GM18870 (cell line): Measurements from ENCODE around the gene ING2.
A peak's percentile ranks its signal among the peaks of the same experiment; 100 is the strongest.
"Not testable (repeated sequence)": the region's sequence is repeated elsewhere in the genome, so short reads cannot be mapped to it uniquely, and the experiment has no call there.

ENCODE experiments used
- ATAC-seq: cut with Tn5 transposase; IDR thresholded peaks from one replicate; pipeline ENCODE4 v1.9.1; 2021; ENCODE audit warnings: moderate library complexity; ENCODE audit not compliant: unreplicated experiment

Gene ING2, protein sequence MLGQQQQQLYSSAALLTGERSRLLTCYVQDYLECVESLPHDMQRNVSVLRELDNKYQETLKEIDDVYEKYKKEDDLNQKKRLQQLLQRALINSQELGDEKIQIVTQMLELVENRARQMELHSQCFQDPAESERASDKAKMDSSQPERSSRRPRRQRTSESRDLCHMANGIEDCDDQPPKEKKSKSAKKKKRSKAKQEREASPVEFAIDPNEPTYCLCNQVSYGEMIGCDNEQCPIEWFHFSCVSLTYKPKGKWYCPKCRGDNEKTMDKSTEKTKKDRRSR

DNA sequence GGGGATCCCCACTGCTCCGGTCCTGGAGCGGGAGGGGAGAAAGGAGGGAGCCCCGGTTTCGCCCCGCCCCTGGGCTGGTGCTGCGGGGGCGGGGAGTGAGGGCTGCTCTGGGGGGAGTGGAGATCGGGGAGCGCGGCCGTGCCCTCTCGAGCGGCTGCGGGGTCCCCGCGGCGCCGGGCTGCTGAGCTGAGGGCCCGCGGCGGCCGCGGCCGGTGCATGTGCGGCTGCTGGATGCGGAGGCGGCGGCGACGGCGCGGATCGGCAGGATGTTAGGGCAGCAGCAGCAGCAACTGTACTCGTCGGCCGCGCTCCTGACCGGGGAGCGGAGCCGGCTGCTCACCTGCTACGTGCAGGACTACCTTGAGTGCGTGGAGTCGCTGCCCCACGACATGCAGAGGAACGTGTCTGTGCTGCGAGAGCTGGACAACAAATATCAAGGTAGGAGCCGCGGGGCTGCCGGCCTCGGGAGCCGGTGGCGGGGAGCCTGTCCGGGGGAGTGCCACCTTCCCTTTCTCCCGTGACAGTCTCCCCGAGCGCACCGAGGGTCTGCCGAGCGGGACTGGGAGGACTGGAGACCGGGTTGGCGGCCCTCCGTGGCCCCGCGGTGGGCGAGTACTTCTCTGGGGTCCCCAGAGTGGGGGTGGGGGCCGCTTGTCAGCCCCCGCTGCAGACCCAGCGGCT lies at the start of gene ING2:
Gene ING2 (plus strand): TSS at position 129 of the 681 bp plus-strand sequence. CDS start 138 bp downstream, at position 267.
- peak; percentile 28 for ATAC-seq

DNA sequence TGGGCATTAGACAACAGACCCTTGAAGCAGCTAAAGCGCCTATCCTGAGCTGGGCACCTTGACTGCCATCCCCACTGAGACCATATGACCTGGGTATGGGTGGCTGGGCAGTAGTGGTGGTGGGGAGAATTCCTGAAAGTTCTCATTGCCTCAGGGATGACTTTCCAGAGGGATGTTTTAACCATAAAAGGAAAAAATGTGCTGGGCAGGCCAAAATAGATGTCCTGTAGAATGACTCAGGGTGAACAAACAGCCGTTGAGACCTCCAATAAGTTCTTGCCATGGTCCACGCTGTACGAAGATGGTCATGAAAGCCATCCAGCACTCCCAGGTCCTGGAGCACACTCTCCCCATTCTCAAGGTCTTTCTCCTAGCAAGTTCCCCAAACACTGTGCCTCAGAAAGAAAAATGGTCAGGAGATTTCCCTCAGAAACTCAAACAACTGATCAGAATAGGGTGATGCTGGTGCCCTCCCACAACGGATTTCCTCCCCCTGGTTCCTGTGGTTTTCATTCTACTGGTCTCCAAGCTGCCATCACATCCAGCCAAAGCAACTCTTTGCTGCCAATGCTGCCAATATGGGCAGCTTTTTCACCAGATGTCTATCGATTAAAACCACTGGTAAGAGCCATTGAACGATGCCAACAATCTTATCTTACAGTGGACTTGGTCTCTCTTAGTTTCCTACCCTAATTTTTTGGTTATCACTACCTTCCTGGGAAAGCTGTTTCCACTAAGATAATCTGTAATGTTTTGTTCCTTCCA lies 49.2 kb upstream of the ING2 start:
- no peak for ATAC-seq

DNA sequence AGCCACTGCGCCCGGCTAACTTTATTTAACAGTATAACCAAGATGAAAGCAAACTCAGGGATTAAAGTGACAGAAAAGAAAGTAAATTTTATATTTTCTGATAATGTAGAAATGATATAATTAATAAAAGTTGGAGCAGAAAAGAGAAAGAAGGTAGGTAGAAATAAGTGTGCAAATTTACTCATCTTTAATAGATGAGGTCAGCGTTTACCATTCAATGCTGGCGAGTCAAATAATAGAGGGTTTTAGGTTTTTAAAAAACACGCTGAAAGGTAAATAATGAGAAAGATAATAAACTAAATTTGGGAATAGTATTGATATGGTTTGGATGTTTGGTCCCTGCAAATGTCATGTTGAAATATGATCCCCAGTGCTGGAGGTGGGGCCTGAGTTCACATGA lies 46.9 kb upstream of the ING2 start:
- ATAC-seq, result no peak

DNA sequence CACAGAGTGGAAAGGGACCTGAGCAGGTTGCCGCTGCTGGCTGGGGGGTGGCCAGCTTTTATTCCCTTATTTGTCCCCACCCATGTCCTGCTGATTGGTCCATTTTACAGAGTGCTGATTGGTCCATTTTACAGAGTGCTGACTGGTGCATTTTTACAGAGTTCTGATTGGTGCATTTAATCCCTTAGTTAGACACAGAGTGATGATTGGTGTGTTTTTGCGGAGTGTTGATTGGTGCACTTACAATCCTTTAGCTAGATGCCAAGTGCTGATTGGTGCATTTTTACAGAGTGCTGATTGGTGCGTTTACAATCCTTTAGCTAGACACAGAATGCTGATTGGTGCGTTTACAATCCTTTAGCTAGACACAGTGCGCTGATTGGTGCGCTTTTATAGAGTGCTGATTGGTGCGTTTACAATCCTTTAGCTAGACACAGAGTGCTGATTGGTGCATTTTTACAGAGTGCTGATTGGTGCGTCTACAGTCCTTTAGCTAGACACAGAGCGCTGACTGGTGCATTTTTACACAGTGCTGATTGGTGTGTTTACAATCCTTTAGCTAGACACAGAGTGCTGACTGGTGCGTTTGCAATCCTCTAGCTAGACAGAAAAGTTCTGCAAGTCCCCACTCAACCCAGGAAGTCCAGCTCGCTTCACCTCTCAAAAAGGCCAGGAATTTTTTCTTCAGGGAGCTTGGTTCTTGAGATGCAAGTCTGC lies 40.8 kb upstream of the ING2 start:
- ATAC-seq, result not testable (repeated sequence)

DNA sequence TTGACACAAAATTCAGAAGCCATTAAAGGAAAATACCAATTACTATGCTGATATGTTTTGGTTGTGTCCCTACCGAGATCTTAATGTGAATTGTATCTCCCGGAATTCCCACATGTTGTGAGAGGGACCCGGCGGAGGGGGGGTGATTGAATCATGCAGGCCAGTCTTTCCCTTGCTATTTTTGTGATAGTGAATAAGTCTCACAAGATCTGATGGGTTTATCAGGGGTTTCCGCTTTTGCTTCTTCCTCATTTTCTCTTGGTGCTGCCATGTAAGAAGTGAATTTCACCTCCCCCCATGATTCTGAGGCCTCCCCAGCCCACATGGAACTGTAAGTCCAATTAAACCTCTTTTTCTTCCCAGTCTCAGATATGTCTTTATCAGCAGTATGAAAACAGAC lies 39.0 kb upstream of the ING2 start:
- not testable (repeated sequence) for ATAC-seq

DNA sequence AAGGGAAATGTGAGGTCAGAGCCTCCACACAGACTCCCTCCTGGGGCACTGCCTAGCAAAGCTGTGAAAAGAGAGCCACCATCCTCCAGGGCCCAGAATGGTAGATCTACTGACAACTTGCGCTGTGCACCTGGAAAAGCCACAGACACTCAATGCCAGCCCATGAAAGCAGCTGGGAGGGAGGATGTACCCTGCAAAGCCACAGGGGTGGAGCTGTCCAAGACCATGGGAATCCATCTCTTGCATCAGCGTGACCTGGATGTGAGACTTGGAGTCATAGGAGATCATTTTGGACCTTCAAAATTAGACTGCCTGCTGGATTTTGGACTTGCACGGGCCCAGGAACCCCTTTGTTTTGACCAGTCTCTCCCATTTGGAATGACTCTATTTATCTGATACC lies 37.6 kb upstream of the ING2 start:
- ATAC-seq, result no peak

DNA sequence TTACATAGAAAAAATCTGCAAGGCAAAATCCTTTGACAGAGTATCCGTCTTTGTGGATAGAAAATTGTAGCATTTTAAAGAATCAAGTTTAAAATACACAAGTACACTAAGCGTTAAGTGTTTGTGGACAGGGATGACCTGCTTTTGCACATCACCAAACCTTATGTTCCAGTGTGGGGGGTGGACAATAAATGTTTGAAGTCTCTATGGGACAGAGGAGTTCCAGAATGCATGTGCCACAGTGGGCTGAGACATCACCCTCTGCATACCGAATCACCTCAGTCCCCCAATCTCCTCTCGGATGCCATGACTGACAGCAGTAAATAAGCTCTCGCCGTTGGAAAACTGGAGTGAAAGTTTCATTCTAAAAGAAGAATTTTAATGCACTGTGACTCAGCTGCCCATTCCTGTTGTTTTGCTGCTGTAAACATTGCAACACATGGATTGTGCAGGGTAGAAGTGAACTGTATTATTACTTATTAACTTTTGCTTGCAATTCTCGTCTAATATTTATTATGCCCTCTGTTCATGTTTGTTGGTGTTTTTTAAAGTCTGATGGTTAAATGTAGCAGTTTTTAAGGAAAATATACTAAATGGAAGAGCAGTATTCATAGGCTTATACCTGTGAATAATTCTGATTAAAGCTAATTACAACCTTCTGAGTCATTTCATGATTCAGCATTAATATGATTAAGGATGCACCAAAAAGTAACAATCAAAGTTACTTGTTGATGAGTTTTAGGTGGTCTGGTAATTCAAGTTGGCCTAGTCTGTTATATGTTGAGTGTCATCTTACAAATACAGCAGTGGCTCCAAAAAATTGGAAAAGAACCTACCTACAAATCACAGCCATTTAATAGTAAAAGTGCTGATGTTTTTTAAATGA lies 36.4 kb upstream of the ING2 start:
- ATAC-seq, result no peak

DNA sequence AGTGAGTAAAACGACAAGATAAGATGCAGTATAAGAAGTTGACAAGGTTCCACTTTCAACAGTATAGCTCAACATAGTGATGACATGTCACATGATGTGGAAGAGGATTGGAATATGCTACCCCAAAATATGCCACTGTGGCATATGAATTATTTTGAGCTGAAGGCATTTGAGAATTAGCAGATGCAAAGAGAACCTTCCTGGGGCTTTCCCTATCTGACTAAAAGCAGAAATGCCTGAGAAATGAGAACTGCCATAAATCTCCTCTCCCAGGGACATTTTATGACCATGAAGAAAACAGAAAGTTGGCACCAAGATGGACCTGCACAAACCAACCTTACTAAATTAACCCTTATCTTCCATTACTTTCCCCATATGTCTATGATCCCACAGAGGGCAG lies 35.6 kb upstream of the ING2 start:
- ATAC-seq, result no peak

DNA sequence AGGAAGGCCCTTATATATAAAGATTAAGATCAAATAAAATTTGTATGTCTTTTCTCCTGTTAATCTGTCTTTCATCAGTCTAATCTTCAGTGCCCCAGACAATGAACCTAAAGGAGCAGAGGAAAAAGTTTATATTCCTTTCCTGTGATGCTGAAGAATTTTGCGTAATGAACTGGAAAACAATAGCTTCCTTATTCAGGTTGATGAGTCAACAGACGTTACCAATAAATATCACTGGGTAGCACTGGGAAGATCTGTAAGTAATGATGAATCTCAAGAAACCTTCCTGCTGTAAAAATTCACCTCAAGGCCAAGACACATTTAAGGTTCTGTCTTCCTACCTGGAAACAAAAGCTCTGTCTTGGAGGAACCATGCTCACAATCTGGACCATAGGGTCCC lies 34.9 kb upstream of the ING2 start:
- ATAC-seq, result no peak

DNA sequence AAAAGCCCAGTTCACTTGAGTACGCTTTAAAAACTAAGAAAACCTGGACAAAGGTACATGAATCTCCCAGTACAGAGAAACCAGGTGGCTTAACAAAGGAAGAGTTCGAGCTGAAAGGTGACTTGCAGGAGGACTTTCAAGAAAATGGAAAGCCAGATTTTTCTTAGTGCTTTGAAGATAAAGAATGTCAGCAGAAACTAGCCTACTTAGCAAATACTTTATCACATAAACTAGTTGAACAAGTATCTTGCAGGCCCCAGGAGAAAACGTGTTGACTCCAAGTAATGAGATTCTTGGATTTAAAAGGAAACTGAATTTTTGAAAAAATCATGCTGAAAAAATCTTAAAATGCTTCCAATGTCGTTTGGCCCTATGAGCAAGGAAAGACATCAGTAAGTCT lies 34.0 kb upstream of the ING2 start:
- ATAC-seq, result no peak

DNA sequence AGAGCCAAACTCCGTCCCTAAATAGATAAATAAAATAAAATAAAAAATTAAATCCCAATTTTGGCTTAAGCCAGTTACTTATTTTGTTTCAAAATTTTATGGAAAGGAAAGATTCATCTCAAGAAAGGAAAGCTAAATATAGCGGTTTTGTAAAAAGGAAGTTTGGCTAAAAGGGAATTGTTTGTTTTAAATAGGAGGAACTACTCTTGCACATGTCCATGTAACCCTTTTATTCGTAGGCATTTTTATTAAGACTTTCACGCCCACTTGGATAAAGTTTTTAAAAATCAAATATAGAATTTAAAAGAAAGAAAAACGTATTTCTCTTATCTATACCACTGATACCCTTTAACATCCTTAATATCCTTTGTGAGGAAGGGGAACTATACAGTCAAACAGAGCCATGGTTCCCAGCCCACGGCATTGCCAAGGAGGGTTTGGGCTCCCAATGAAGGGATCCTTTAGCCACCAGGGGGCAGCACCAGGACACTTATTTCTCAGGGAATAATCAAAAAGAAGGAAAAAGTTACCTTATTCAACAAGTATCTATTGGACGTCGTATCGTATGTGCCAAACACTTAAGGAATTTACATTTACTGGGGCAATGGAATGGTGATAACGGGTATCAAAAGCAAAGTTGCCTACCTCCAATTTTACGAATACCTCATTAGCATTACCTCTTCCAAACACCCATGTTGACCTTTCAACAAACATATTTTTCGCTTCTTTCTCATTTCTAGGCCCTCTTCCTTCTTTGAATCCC lies 32.7 kb upstream of the ING2 start:
- peak; percentile 74 for ATAC-seq

DNA sequence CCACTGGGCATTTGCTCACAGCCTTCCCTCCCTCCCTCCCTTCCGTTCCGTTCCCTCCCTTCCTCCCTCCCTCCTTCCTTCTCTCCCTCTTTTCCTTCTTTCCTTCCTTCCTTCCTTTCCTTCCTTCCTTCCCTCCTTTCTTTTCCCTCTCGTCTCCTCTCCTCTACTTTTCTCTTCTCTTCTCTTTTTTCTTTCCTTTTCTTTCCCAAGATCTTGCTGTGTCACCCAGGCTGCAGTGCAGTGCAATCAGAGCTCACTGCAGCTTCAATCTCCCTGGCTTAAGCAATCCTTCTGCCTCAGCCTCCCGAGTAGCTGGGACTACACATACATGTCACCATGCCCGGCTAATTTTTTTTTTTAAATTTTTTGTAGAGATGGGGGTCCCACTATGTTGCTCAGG lies 26.7 kb upstream of the ING2 start:
- no peak for ATAC-seq

DNA sequence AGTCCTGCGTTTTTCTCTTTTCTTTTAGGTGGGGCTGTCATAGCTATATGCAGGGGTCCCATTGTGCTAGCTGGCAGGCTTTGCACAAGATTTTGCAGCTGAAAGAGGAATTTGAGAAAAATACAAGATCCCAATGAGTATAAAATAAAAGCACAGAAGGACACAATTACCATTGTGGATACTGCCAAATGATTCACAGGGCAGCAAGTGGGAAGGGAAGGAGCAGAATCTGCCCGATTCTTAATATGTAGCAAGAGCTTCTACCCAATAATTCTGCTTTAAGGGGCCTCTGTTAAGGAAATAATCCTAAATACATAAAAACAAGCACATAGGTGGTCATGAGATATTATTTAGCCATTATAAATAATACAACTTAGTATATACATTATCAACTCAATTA lies 25.9 kb upstream of the ING2 start:
- ATAC-seq, result no peak

DNA sequence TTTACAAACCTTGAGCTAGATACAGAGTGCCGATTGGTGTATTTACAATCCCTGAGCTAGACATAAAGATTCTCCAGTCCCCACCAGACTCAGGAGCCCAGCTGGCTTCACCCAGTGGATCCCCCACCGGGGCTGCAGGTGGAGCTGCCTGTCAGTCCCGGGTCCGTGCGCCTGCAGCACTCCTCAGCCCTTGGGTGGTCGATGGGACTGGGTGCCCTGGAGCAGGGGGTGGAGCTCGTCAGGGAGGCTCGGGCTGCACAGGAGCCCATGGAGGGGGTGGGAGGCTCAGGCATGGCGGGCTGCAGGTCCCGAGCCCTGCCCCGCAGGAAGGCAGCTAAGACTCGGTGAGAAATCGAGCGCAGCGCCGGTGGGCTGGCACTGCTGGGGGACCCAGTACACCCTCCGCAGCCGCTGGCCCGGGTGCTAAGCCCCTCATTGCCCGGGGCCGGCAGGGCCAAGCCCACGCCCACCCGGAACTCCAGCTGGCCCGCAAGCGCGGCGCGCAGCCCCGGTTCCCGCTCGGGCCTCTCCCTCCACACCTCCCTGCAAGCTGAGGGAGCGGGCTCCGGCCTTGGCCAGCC lies 22.3 kb upstream of the ING2 start:
- ATAC-seq, result not testable (repeated sequence)

DNA sequence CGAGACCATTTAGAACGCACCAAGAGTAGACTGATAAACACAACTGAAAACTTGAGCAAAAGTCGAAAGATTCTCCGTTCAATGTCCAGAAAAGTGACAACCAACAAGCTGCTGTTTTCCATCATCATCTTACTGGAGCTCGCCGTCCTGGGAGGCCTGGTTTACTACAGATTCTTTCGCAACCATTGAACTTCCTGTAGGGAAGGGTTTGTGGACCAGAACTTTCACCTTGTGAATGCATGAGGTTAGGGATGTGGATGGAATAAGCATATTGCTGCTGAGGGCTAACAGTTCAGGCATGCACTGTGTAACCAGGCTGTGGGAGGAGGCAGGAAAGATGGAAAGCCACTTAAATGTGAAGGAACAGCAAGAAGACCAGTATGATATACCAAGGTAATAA lies 20.9 kb upstream of the ING2 start:
- no peak for ATAC-seq

DNA sequence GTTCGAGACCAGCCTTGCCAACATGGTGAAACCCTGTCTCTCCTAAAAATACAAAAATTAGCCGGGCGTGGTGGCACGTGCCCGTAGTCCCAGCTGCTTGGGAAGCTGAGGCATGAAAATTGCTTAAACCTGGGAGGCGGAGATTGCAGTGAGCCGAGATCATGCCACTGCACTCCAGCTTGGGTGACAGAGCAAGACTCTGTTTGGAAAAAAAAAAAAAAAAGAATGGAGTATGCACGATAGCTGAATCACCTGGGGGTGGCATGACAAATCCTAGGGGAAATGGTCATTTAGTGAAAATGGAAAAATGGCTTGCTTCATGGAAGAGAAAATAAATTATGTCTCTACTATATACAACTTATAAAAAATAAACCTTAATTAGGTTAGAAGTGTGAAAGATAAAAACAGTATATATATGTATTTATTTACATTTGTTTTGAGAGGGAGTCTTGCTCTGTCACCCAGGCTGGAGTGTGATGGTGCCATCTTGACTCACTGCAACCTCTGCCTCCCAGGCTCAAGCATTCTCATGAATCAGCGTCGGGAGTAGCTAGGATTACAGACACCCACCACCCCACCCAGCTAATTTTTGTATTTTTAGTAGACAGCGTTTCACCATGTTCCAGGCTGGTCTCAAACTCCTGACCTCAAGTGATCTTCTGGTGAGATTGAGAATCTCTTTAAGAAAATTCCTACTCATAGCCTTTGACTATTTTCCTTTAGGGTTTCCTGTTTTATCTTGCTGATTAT lies 19.3 kb upstream of the ING2 start:
- no peak for ATAC-seq

DNA sequence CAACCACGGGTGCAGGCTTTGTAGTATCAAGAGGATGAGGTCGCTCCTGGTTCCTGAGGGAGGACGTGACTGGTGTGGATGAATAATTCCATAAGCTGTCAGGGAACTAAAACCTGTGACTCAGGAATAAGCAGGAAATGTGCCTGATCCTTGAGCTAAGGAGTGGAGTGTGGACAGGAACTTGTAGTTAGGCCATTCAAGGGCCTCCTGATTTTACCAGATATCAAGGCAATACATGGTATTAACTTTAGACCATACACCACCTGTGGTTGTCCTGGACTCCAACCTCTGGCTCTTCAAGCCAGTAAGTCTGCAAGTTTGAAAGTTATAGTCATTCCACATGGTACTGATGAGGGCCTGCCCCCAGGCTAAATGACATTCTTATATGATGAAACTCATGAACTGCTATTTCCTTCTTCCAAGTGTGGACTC lies 12.1 kb upstream of the ING2 start:
- no peak for ATAC-seq

DNA sequence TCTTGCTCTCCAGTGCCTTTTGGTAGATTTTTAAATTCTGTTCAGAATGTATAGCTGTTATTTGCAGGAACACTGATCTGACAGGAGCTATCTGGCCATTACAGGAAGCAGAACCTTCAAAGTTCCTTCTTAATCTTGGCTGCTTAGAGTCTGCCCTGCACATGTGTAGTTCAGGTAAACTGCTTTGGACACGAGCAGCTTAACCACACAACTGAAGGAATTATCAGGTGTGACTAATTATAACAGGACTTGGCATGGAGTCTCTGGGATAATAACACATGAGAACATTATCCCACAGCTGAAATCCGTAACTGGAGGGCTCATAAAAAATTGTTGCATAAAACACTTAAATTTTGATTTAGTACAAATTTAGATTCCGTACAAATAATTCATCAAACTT lies 11.6 kb upstream of the ING2 start:
- ATAC-seq, result no peak

DNA sequence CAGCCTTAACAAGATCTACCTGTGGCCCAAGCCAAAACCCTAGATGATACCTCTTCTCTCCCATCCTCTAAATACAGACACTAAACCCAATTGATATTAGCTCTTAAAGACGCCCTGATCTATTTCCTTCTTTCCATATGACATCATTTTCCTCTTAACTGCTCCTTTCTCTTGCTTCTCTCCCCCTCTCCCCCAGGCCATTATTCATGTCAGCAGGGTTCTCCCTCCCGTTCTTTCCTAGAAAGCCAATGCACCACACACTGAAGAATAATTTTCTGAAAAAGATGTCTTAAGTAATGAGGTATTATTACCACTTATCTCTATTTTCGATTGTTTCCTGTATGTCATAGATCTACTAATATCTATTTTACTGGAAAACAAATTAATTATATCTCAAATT lies 9.7 kb upstream of the ING2 start:
- no peak for ATAC-seq
